Naive thymus-derived CD8-positive, alpha-beta T cell (primary cell): ENCODE measurements around the gene ALDOA. TPM values are rescaled to one million over a fixed set of nuclear protein-coding genes. Genes with fewer than 3 reads are reported as not detected.
A peak's percentile ranks its signal among the peaks of the same experiment; 100 is the strongest.

Experiments used
- ATAC-seq, 2 donors: fragments of 150-1000 bp; cut with Tn5 transposase in 1 of 2; sonication (Bioruptor Pico), chemical (Tn5 transposase) in 1 of 2; 1 replicate in 1 of 2; 2 replicates in 1 of 2; pipeline ENCODE4 v1.10.0; 2021; ENCODE audit warnings: mild to moderate bottlenecking in 2 of 2, moderate library complexity in 2 of 2
- POLR2A ChIA-PET: fragments of 350-600 bp; sonication (Branson Sonifier 250); formaldehyde crosslinking; loops from one replicate; lab custom pipeline; 2021; ENCODE audit warnings: antibody characterized with exemption; lab: Charles Lee
- DNase-seq, 10 donors: peaks; one replicate each; pipeline versions ENCODE4 v3.0.0 to v3.0.0-alpha.2; 2020 to 2022
- H3K27ac Mint-ChIP-seq, 10 donors: one replicate each; pipeline ENCODE4 v1.8.0; 2020 to 2022; ENCODE audit warnings: mild to moderate bottlenecking in 10 of 10, mixed read lengths in 10 of 10, moderate library complexity in 4 of 10, inconsistent platforms in 1 of 10
- H3K27me3 Mint-ChIP-seq, 5 donors: one replicate each; pipeline ENCODE4 v1.8.0; 2021 to 2022; ENCODE audit warnings: mixed read lengths in 5 of 5
- H3K36me3 Mint-ChIP-seq, 3 donors: one replicate each; pipeline ENCODE4 v1.8.0; 2020 to 2022; ENCODE audit warnings: mixed read lengths in 3 of 3, mild to moderate bottlenecking in 2 of 3, inconsistent platforms in 1 of 3
- H3K4me1 Mint-ChIP-seq, 4 donors: one replicate each; pipeline ENCODE4 v1.8.0; 2021 to 2022; ENCODE audit warnings: mixed read lengths in 4 of 4
- H3K4me3 Mint-ChIP-seq, 10 donors: one replicate each; pipeline ENCODE4 v1.8.0; 2020 to 2022; ENCODE audit warnings: mild to moderate bottlenecking in 10 of 10, mixed read lengths in 10 of 10, moderate library complexity in 6 of 10, inconsistent platforms in 1 of 10
- H3K9me3 Mint-ChIP-seq, 9 donors: one replicate each; pipeline ENCODE4 v1.8.0; 2020 to 2022; ENCODE audit warnings: mixed read lengths in 9 of 9, mild to moderate bottlenecking in 3 of 9, inconsistent platforms in 1 of 9, moderate library complexity in 1 of 9
- polyA plus RNA-seq, 3 donors: library from polyadenylated mRNA; unstranded; fragments of 300-500 nt; fragmentation: Illumina TruSeq; gene quantifications; one replicate each; pipeline ENCODE4 v1.2.3, GENCODE V29; 2021
- total RNA-seq, 8 experiments: library from RNA in 2 of 8; stranded (reverse) in 2 of 8; gene quantifications; one replicate each; pipeline ENCODE4 v1.2.3 and lab custom pipeline; 2021 to 2026

The ALDOA gene
- total and polyA plus RNA-seq, 5 experiments from 2014 or later, result 580 to 1,176 (median 798) TPM

- H3K27ac Mint-ChIP-seq, result peak overlapping the region in 1 of 10 donors; percentile 80
- no peaks in the 10 kb centered on the region for H3K9me3 Mint-ChIP-seq
- DNase-seq (no peak), ATAC-seq (no peak)
- no peak overlapping the region for H3K4me3 Mint-ChIP-seq
- H3K4me1 Mint-ChIP-seq, result peaks cover 20 to 28% (median 24%) of the 10 kb centered on the region in 4 donors
- H3K27me3 Mint-ChIP-seq, result no peaks in the 10 kb centered on the region
- peaks cover 0 to 38% (median 2%) of the 10 kb centered on the region in 3 donors for H3K36me3 Mint-ChIP-seq
- POLR2A ChIA-PET, result interaction anchor here (1.4 to 1.9 kb wide), 2 partner anchors 10 to 19 kb away, joined by 4 read pairs; partner anchors contain the start of gene YPEL3
These were observed 20.3 kb downstream of the ALDOA start for GRCh38 chr16:30085820-30086219.

- DNase-seq (no peak), ATAC-seq (no peak)
- H3K4me3 Mint-ChIP-seq, result no peak overlapping the region
- H3K4me1 Mint-ChIP-seq, result peaks cover 20 to 30% (median 25%) of the 10 kb centered on the region in 4 donors
- no peaks in the 10 kb centered on the region for H3K27me3 Mint-ChIP-seq
- H3K9me3 Mint-ChIP-seq, result no peaks in the 10 kb centered on the region
- peak overlapping the region in 4 of 10 donors; percentile 10 to 83 (median 32) for H3K27ac Mint-ChIP-seq
- POLR2A ChIA-PET, result interaction anchor here (0.9 to 1.9 kb wide), 3 partner anchors 9 to 19 kb away, joined by 3 to 4 read pairs (median 3); partner anchors contain the start of gene YPEL3
- H3K36me3 Mint-ChIP-seq, result peaks cover 0 to 32% (median 2%) of the 10 kb centered on the region in 3 donors
These were observed 21.0 kb downstream of the ALDOA start for GRCh38 chr16:30086291-30087140.

- H3K27me3 Mint-ChIP-seq, result no peaks in the 10 kb centered on the region
- peaks cover 0 to 27% (median 0%) of the 10 kb centered on the region in 3 donors for H3K36me3 Mint-ChIP-seq
- H3K4me3 Mint-ChIP-seq, result no peak overlapping the region
- H3K27ac Mint-ChIP-seq, result peak overlapping the region in 6 of 10 donors; percentile 26 to 83 (median 44)
- POLR2A ChIA-PET, result interaction anchor here (0.9 to 8.5 kb wide), 4 partner anchors 8 to 20 kb away, joined by 3 to 127 read pairs (median 4); partner anchors contain the start of genes PPP4C and YPEL3
- H3K4me1 Mint-ChIP-seq, result peaks cover 22 to 37% (median 30%) of the 10 kb centered on the region in 4 donors
- ATAC-seq (no peak), DNase-seq (no peak)
- H3K9me3 Mint-ChIP-seq, result no peaks in the 10 kb centered on the region
These were observed 21.8 kb downstream of the ALDOA start for GRCh38 chr16:30087181-30087898.

GRCh38 chr16:30088237-30088831, 22.8 kb downstream of the ALDOA start:
- Mint-ChIP-seq H3K9me3 (no peaks in the 10 kb centered on the region), H3K36me3 (peaks cover 0 to 23% (median 0%) of the 10 kb centered on the region in 3 donors), H3K27me3 (no peaks in the 10 kb centered on the region), H3K27ac (peak overlapping the region in 8 of 10 donors; percentile 46 to 90 (median 72)), H3K4me3 (peak overlapping the region in 1 of 10 donors; percentile 38), H3K4me1 (peaks cover 22 to 45% (median 38%) of the 10 kb centered on the region in 4 donors)
- POLR2A ChIA-PET, result interaction anchor here (0.6 to 9.0 kb wide), 4 partner anchors 14 to 97 kb away, joined by 3 to 320 read pairs (median 160); partner anchors contain the start of genes ALDOA, CORO1A and PPP4C
- ATAC-seq (no peak), DNase-seq (no peak)

- peak overlapping the region in 7 of 10 donors; percentile 25 to 92 (median 88) for H3K27ac Mint-ChIP-seq
- peaks cover 0 to 20% (median 1%) of the 10 kb centered on the region in 3 donors for H3K36me3 Mint-ChIP-seq
- no peaks in the 10 kb centered on the region for H3K9me3 Mint-ChIP-seq
- POLR2A ChIA-PET, result interaction anchor here (0.6 to 9.0 kb wide), 8 partner anchors 14 to 614 kb away, joined by 3 to 320 read pairs (median 9); partner anchors contain the start of genes ALDOA, CORO1A, PPP4C and ZNF689
- peak overlapping the region in 3 of 10 donors; percentile 18 to 73 (median 52) for H3K4me3 Mint-ChIP-seq
- peaks cover 22 to 47% (median 43%) of the 10 kb centered on the region in 4 donors for H3K4me1 Mint-ChIP-seq
- DNase-seq, result no peak
- no peak for ATAC-seq
- no peaks in the 10 kb centered on the region for H3K27me3 Mint-ChIP-seq
These were observed 23.5 kb downstream of the ALDOA start for GRCh38 chr16:30088832-30089624.

- Mint-ChIP-seq H3K4me3 (peak overlapping the region in 9 of 10 donors; percentile 64 to 87 (median 74)), H3K36me3 (peaks cover 0 to 24% (median 10%) of the 10 kb centered on the region in 3 donors), H3K4me1 (peaks cover 30 to 63% (median 55%) of the 10 kb centered on the region in 4 donors), H3K27me3 (no peaks in the 10 kb centered on the region), H3K9me3 (peaks cover 0 to 2% (median 0%) of the 10 kb centered on the region in 9 donors), H3K27ac (peak overlapping the region; percentile 16 to 94 (median 90))
- DNase-seq (no peak), ATAC-seq (no peak)
- POLR2A ChIA-PET, result interaction anchor here (0.6 to 9.0 kb wide), 22 partner anchors 8 to 443 kb away, joined by 3 to 320 read pairs (median 6); partner anchors contain the start of genes ALDOA, CORO1A, PPP4C and SEPTIN1
These were observed 25.2 kb downstream of the ALDOA start for GRCh38 chr16:30090610-30091331.

GRCh38 chr16:30091474-30092372, 26.2 kb downstream of the ALDOA start, which contains the start of gene TBX6:
TSS of gene TBX6 (minus strand) at chr16:30091924. CDS start at chr16:30091193, 731 bp downstream.
- H3K36me3 Mint-ChIP-seq, result peaks cover 0 to 24% (median 10%) of the 10 kb centered on the region in 3 donors
- peaks cover 0 to 8% (median under 1%) of the 10 kb centered on the region in 9 donors for H3K9me3 Mint-ChIP-seq
- peak within 1 kb of the TSS; percentile 80 to 93 (median 91) for H3K4me3 Mint-ChIP-seq
- H3K27ac Mint-ChIP-seq, result peak within 1 kb of the TSS; percentile 88 to 98 (median 94)
- peak; percentile 77 to 81 for ATAC-seq
- no peaks in the 10 kb centered on the region for H3K27me3 Mint-ChIP-seq
- peak; percentile 86 to 93 (median 92) for DNase-seq
- peaks cover 30 to 63% (median 57%) of the 10 kb centered on the region in 4 donors for H3K4me1 Mint-ChIP-seq
- POLR2A ChIA-PET, result interaction anchor here (0.6 to 9.0 kb wide), 21 partner anchors 11 to 400 kb away, joined by 3 to 320 read pairs (median 6); partner anchors contain the start of genes ALDOA, CORO1A, MAPK3 and PPP4C

- Mint-ChIP-seq H3K4me1 (peaks cover 30 to 63% (median 56%) of the 10 kb centered on the region in 4 donors), H3K27ac (peak overlapping the region; percentile 88 to 98 (median 94)), H3K36me3 (peaks cover under 1 to 24% (median 13%) of the 10 kb centered on the region in 3 donors), H3K27me3 (no peaks in the 10 kb centered on the region), H3K4me3 (peak overlapping the region; percentile 80 to 93 (median 91)), H3K9me3 (peaks cover 0 to 15% (median 9%) of the 10 kb centered on the region in 9 donors)
- peak in 8 of 10 donors; percentile 45 to 75 (median 58) for DNase-seq
- ATAC-seq, result peak in 1 of 2 donors; percentile 34
- POLR2A ChIA-PET, result interaction anchor here (0.5 to 9.0 kb wide), 16 partner anchors 11 to 386 kb away, joined by 3 to 320 read pairs (median 10); partner anchors contain the start of genes ALDOA, CORO1A, GDPD3 and MAPK3
These were observed 26.9 kb downstream of the ALDOA start for GRCh38 chr16:30092373-30093010.
